ENCODE measurements around the gene TNFRSF8.

Gene TNFRSF8

DNA sequence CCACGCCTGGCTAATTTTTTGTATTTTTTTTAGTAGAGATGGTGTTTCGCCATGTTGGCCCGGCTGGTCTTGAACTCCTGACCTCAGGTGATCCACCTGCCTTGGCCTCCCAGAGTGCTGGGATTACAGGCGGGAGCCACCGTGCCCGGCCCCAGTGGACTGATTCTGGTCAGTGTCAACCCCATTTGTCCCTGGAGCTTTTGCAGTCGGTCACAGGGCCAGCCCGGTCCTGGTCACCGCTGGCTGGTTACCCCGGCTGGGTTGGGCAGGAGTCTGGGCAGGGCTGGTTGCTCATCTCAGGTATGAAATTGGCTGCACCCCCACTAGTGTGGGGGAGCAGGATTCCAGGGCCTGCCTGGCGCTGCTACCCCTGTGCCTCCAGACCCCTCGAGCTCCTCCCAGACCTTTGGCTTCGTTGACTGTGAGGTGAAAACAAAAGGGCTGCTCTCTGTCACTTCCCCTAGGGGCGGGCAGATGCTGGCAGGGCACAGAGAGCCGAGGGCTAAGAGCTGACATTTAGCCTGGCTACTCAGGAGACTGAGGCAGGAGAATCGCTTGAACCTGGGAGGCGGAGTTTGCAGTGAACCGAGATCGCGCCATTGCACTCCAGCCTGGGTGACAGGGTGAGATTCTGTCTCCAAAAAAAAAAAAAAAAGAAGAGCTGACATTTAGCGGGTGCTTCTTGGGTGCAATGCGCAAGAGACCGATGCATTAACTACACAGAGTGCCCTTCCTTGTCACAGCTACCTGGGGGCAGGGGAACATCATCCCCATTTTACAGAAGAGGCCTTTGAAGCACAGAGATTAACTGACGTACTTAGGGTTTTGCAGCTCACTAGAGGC, 114.3 kb downstream of the TNFRSF8 start:
- Histone ChIP-seq H3K36me3 (ENCODE audit: control insufficient read depth, low read length) (no peaks in the 10 kb centered on the region), H3K9me2 (replicated peaks; ENCODE audit: control insufficient read depth, low read length) (no peaks in the 10 kb centered on the region), H3K4me2 (ENCODE audit: low read length) (no peak overlapping the region), H3F3A (ENCODE audit: control insufficient read depth, insufficient read depth) (no peaks in the 10 kb centered on the region), H4K20me1 (ENCODE audit: control insufficient read depth, insufficient read depth, low read depth, low read length) (0 out of 2 replicates have a peak, but pooled peaks cover 5% of the 10 kb centered on the region), H3K4me1 (ENCODE audit: control insufficient read depth, low read length) (peaks cover 29% of the 10 kb centered on the region), H3K9me3 (ENCODE audit: control insufficient read depth, insufficient read depth, low read length) (no peaks in the 10 kb centered on the region), H3K27me3 (ENCODE audit: control insufficient read depth, low read length) (peaks cover 75% of the 10 kb centered on the region), H3K27ac (ENCODE audit: low read depth, low read length) (no peak overlapping the region), H3K4me3 (ENCODE audit: low read length) (no peak overlapping the region), H3K79me2 (ENCODE audit: control insufficient read depth, low read length) (no peaks in the 10 kb centered on the region)
- TF ChIP-seq, protein P1, sequence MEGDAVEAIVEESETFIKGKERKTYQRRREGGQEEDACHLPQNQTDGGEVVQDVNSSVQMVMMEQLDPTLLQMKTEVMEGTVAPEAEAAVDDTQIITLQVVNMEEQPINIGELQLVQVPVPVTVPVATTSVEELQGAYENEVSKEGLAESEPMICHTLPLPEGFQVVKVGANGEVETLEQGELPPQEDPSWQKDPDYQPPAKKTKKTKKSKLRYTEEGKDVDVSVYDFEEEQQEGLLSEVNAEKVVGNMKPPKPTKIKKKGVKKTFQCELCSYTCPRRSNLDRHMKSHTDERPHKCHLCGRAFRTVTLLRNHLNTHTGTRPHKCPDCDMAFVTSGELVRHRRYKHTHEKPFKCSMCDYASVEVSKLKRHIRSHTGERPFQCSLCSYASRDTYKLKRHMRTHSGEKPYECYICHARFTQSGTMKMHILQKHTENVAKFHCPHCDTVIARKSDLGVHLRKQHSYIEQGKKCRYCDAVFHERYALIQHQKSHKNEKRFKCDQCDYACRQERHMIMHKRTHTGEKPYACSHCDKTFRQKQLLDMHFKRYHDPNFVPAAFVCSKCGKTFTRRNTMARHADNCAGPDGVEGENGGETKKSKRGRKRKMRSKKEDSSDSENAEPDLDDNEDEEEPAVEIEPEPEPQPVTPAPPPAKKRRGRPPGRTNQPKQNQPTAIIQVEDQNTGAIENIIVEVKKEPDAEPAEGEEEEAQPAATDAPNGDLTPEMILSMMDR (IDR thresholded peaks at IDR 0.05; ENCODE audit: low read depth, low read length, poor library complexity, severe bottlenecking), result no peak
- no peak for TF ChIP-seq EZH2phosphoT487 (IDR thresholded peaks at IDR 0.05; ENCODE audit: borderline replicate concordance, low read length)

DNA sequence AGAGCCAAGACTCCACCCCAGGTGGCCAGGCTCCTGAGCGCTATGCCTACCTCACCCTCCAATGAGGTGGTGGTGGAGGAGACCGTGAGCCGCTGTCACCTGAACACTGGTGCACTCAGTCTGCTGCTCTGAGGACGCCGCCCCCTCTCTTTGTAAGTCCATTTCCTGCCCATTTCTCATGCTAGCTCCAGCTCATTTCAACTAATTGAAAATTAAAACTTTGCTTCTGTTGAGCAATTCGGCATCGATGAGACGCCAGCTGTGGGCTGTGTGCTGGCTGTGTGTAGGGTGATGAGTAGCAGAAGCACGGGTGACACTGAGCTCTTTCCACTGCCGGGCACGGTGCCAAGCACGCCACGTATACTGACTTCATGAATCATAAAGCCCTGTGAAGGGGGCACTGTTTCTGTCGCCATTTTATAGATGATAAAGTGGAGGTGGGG, 114.9 kb downstream of the TNFRSF8 start:
- H3K79me2 ChIP-seq (ENCODE audit: control insufficient read depth, low read length), result no peaks in the 10 kb centered on the region
- TF ChIP-seq, protein P1 (IDR thresholded peaks at IDR 0.05; ENCODE audit: low read depth, low read length, poor library complexity, severe bottlenecking), result no peak
- TF ChIP-seq EZH2phosphoT487 (IDR thresholded peaks at IDR 0.05; ENCODE audit: borderline replicate concordance, low read length), result no peak
- no peaks in the 10 kb centered on the region for H3F3A ChIP-seq (ENCODE audit: control insufficient read depth, insufficient read depth)
- no peak overlapping the region for H3K27ac ChIP-seq (ENCODE audit: low read depth, low read length)
- no peaks in the 10 kb centered on the region for H3K9me3 ChIP-seq (ENCODE audit: control insufficient read depth, insufficient read depth, low read length)
- no peaks in the 10 kb centered on the region for H3K9me2 ChIP-seq (replicated peaks; ENCODE audit: control insufficient read depth, low read length)
- H3K4me3 ChIP-seq (ENCODE audit: low read length), result no peak overlapping the region
- H3K4me2 ChIP-seq (ENCODE audit: low read length), result no peak overlapping the region
- H3K36me3 ChIP-seq (ENCODE audit: control insufficient read depth, low read length), result no peaks in the 10 kb centered on the region
- 0 out of 2 replicates have a peak, but pooled peaks cover 5% of the 10 kb centered on the region for H4K20me1 ChIP-seq (ENCODE audit: control insufficient read depth, insufficient read depth, low read depth, low read length)
- peaks cover 35% of the 10 kb centered on the region for H3K4me1 ChIP-seq (ENCODE audit: control insufficient read depth, low read length)
- peaks cover 75% of the 10 kb centered on the region for H3K27me3 ChIP-seq (ENCODE audit: control insufficient read depth, low read length)

DNA sequence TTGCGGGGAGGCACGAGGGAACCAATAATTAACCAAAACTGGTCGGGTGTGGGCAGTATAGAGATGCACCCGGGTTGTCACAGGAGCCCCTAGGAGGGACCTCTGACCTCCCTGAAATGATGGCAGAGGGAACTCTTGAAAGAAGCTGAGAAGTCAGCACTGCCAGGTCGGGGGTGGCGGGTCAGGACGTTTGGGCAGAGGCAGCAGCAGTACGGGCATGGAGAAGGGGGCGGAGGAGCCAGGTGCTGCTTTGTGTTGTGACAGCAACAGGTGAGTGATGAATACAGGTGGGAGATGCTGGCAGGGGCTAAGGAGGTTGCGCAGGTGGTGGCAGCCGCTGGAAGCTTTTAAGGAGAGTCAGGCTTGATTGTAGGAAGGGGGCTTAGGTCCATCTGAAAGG, 115.4 kb downstream of the TNFRSF8 start:
- Histone ChIP-seq H3K27me3 (ENCODE audit: control insufficient read depth, low read length) (peaks cover 72% of the 10 kb centered on the region), H3F3A (ENCODE audit: control insufficient read depth, insufficient read depth) (no peaks in the 10 kb centered on the region), H3K36me3 (ENCODE audit: control insufficient read depth, low read length) (no peaks in the 10 kb centered on the region), H3K27ac (ENCODE audit: low read depth, low read length) (no peak overlapping the region), H3K79me2 (ENCODE audit: control insufficient read depth, low read length) (no peaks in the 10 kb centered on the region), H4K20me1 (ENCODE audit: control insufficient read depth, insufficient read depth, low read depth, low read length) (0 out of 2 replicates have a peak, but pooled peaks cover under 1% of the 10 kb centered on the region), H3K4me3 (ENCODE audit: low read length) (no peak overlapping the region), H3K4me1 (ENCODE audit: control insufficient read depth, low read length) (peaks cover 32% of the 10 kb centered on the region), H3K9me2 (replicated peaks; ENCODE audit: control insufficient read depth, low read length) (no peaks in the 10 kb centered on the region), H3K9me3 (ENCODE audit: control insufficient read depth, insufficient read depth, low read length) (no peaks in the 10 kb centered on the region), H3K4me2 (ENCODE audit: low read length) (peak overlapping the region; percentile 68; the same call in 1 of the 2 replicates)
- no peak for TF ChIP-seq EZH2phosphoT487 (IDR thresholded peaks at IDR 0.05; ENCODE audit: borderline replicate concordance, low read length)
- TF ChIP-seq, protein P1 (IDR thresholded peaks at IDR 0.05; ENCODE audit: low read depth, low read length, poor library complexity, severe bottlenecking), result no peak
